Measurements from ENCODE around the gene FERMT2. TPM values are rescaled to one million over a fixed set of nuclear protein-coding genes. Genes with fewer than 3 reads are reported as not detected.
A peak's percentile ranks its signal among the peaks of the same experiment; 100 is the strongest.

Gene FERMT2
- total RNA-seq (ENCODE audit: low replicate concordance), result 25.6 and 82.5 TPM in 2 replicates
- long read RNA-seq, partial matches to known transcripts, result 9 of 18 reads
- long read RNA-seq, other reads (novel, unspliced or antisense), result 3 of 18 reads

DNA sequence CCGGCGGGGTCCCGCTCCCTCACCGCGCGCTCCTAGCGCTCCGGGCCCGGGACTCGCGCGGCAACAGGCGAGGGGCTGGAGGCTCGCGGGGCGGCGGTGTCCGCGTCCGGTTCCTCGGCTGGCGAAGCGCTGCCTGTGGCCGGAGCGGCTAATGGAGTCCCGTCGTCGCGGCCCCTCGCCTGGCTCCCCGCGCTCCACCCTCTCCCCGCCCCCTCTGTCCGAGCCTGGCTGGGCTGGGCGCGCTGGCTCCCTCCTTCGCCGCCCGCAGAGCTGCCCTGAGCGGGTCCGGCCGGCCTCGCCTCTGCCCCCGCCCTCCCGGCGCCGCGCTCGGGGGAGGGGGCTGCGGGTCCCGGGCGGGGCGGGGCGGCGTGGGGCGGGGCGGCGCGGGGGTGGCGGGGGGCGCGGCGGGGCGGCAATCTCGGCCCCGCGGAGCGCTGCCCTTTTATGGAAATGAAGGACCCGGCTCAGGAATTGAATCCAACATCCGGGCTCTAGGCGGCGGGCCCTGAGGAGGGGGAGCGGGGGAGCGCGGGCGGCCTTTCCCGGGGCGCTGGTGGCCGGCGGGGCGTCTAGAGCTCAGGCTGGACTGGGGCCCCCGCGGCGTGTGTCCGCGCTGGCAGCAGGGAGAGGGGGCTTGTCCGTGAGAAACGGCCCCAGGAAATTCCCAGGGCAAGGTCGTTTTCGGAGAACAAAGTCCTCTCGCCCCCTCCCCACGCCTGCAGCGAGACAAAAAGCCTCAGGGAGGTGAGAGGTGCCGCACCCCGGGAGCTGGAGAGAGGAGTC lies at the start of gene FERMT2:
Gene FERMT2, minus strand, starts transcription at position 153 of the 783 bp plus-strand sequence. CDS start 482 bp downstream, outside the sequence.
- Mint-ChIP-seq H3K4me3 (peak within 1 kb of the TSS; percentile 95), H3K36me3 (peaks cover 17% of the 10 kb centered on the region), H3K27me3 (peaks cover 12% of the 10 kb centered on the region), H3K9me3 (no peaks in the 10 kb centered on the region), H3K27ac (peak within 1 kb of the TSS; percentile 96), H3K4me1 (ENCODE audit: unreplicated experiment) (peaks cover 41% of the 10 kb centered on the region)
- peak; percentile 91 for DNase-seq (ENCODE audit: extremely low spot score, unreplicated experiment)
- peak; percentile 2 for TF ChIP-seq CTCF (conservative IDR thresholded peaks at IDR 0.05)

- DNase-seq (ENCODE audit: extremely low spot score, unreplicated experiment), result no peak
- Mint-ChIP-seq H3K36me3 (no peaks in the 10 kb centered on the region), H3K27me3 (peaks cover 17% of the 10 kb centered on the region), H3K4me1 (ENCODE audit: unreplicated experiment) (no peaks in the 10 kb centered on the region), H3K9me3 (no peaks in the 10 kb centered on the region), H3K4me3 (no peak overlapping the region), H3K27ac (no peak overlapping the region)
- no peak for TF ChIP-seq CTCF (conservative IDR thresholded peaks at IDR 0.05)
Observed at GRCh38 chr14:52998376-52999015, 47.6 kb upstream of the FERMT2 start.

DNA sequence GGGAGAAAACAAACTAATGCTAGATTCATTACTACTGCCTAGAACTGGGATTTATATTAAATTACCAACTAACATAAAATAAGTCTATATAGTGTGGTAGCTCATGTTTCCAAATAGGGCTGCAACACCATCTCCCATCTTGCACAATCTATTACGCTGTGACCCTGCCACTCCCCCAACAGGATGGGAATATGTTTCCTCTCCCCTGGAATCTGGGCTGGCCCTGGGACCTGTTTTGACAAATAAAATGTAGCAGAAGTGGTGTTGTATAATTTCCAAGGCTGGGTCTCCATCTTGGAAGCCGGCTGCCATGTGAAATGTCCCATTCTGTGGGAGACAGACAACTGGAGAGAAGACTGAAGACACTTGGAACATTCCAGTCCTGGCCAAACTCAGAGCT lies 45.6 kb upstream of the FERMT2 start:
- Mint-ChIP-seq H3K36me3 (no peaks in the 10 kb centered on the region), H3K4me1 (ENCODE audit: unreplicated experiment) (no peaks in the 10 kb centered on the region), H3K27ac (no peak overlapping the region), H3K9me3 (no peaks in the 10 kb centered on the region), H3K4me3 (no peak overlapping the region), H3K27me3 (peaks cover 26% of the 10 kb centered on the region)
- no peak for TF ChIP-seq CTCF (conservative IDR thresholded peaks at IDR 0.05)
- no peak for DNase-seq (ENCODE audit: extremely low spot score, unreplicated experiment)

DNA sequence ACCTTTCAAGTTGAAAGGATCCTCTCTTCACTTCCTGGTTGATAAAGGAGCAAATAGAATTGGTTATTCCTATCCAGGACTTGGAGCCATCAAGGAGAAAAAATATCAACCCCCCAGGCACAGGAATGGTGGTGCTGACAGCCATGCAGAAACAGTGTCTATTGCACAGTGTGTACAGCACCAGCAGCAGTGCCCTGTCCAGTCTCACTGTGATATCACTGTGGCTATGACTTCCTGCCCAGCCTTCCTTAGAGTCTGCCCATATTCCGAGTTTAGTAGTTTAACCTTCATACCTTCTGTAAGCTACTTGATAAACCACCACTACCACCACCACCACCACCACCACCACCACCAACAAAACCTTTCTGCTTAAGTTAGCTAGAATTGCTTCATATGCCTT lies 45.1 kb upstream of the FERMT2 start:
- DNase-seq (ENCODE audit: extremely low spot score, unreplicated experiment), result no peak
- no peak for TF ChIP-seq CTCF (conservative IDR thresholded peaks at IDR 0.05)
- H3K4me1 Mint-ChIP-seq (ENCODE audit: unreplicated experiment), result no peaks in the 10 kb centered on the region
- no peaks in the 10 kb centered on the region for H3K36me3 Mint-ChIP-seq
- H3K4me3 Mint-ChIP-seq, result no peak overlapping the region
- no peaks in the 10 kb centered on the region for H3K9me3 Mint-ChIP-seq
- H3K27ac Mint-ChIP-seq, result no peak overlapping the region
- peaks cover 29% of the 10 kb centered on the region for H3K27me3 Mint-ChIP-seq

- DNase-seq (ENCODE audit: extremely low spot score, unreplicated experiment), result no peak
- TF ChIP-seq CTCF (conservative IDR thresholded peaks at IDR 0.05), result no peak
- H3K27me3 Mint-ChIP-seq, result peaks cover 47% of the 10 kb centered on the region
- no peak overlapping the region for H3K27ac Mint-ChIP-seq
- H3K9me3 Mint-ChIP-seq, result no peaks in the 10 kb centered on the region
- no peak overlapping the region for H3K4me3 Mint-ChIP-seq
- peaks cover 6% of the 10 kb centered on the region for H3K4me1 Mint-ChIP-seq (ENCODE audit: unreplicated experiment)
- no peaks in the 10 kb centered on the region for H3K36me3 Mint-ChIP-seq
Observed at GRCh38 chr14:52992236-52992870, 41.5 kb upstream of the FERMT2 start.
